GM19372 (cell line): Measurements from ENCODE around the gene TOMM40.
"Not testable (repeated sequence)": the region's sequence is repeated elsewhere in the genome, so short reads cannot be mapped to it uniquely, and the experiment has no call there.

Experiments
- ATAC-seq: cut with Tn5 transposase; IDR thresholded peaks from one replicate; pipeline ENCODE4 v1.9.1; 2021; ENCODE audit warnings: mild to moderate bottlenecking, low read depth, moderate library complexity; ENCODE audit not compliant: unreplicated experiment

The TOMM40 gene

DNA sequence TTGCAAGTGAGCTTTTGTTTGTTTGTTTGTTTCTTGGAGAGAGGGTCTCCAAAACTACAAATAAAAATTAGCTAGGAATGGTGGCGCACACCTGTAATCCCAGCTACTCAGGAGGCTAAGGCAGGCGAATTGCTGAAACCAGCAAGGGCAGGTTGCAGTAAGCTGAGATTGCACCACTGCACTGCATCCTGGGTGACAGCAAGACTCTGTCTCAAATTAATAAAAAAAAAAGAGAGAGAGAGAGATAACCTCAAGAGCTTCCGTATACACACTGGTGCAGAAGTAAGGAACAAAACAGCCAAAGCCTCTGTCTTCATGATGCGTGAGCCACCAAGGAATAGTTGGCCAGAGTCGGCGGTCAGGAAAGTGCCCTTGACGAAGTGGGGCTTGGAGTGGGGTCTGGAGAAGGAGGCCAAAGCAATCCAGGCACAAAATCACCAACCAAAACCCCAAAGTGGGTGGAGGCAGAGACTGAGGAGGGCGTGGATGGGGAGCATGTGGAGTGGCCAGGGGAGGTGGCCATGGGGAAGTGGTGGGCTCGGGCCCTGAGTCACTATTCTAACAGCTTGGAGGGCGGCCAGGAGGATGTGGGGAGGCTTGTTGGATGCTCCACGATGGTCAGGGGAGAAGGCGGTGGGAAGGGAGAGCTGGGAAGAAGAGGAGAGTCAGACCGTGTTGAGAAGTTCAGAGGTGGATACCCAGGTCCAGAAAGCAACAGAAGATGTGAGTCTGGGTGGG, 21.2 kb upstream of the TOMM40 start:
- no peak for ATAC-seq

DNA sequence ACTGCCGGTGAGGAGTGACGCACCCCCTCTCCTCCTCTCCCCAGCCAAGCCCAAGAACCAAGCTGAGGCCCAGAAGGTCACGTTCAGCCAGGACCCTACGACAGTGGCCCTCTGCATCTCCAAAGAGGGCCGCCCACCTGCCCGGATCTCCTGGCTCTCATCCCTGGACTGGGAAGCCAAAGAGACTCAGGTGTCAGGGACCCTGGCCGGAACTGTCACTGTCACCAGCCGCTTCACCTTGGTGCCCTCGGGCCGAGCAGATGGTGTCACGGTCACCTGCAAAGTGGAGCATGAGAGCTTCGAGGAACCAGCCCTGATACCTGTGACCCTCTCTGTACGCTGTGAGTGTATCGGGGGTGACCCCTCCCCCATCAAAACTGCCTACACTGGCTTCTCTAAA, 19.2 kb upstream of the TOMM40 start:
- no peak for ATAC-seq

DNA sequence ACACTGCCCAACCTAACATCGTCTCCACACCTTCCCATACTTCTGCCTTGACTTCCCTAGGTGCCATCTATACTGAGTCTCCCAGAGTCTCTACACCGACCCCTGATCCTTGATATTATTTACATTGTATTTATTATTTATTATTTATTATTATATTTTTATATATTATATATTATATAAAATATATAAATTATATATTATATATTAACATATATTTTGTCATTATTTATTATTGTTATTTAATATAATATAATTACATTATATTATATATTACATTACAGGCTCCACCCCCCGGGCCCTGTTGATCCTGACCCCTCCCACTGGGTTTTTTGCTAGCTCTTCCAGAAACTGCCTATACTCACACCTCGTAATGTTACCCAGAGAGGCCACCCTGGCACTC, 18.4 kb upstream of the TOMM40 start:
- no peak for ATAC-seq

DNA sequence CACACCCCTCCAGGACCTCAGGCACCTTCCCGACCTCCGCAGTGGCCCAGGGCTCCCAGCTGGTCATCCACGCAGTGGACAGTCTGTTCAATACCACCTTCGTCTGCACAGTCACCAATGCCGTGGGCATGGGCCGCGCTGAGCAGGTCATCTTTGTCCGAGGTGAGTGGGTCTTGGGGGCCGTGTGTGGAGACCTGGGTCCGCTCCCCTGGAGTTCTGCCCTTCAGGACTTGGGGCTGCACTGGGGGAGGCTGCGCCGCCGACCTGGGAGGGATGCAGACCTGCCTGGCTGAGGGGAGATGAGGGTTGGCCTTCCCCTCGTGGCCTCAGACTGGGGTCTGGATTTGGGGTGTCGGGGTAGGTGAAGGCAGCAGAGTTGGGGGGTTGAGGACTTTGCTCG, 16.7 kb upstream of the TOMM40 start:
- no peak for ATAC-seq

DNA sequence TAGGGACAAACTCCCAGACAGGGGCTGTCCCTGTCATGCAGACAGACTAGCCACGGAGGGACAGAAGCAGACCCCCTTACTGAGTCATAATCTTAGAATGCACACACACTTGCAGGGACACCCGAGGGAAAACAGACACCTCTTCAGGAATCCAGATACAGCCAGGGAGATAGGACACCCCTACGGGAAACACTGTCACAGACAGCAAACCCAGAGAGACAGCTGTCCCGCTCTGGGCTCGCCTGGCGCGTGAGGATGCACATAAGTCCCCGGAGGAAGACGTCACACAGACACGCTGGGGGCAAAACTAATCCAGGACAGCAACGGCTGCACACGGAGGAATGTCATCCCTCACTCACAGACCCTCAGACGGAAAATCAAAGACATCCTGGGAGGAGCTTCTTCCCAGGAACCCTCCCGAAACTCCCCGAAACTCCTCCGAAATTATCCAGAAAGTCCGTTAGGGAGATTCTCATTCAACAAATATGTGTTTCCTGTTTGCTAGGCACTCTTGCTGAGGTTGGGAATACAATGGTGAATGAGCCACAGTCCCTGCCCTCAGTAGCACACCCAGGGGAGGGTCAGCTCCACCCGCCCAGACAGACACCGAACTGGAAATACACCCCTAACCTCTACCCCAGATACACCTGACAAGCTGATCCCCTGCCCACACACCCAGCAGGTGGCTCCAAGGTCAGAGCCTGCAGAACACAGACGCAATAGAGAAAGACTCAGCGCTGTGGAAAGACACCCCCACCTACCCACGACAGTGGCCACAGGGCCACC, 15.2 kb upstream of the TOMM40 start:
- ATAC-seq, result no peak

DNA sequence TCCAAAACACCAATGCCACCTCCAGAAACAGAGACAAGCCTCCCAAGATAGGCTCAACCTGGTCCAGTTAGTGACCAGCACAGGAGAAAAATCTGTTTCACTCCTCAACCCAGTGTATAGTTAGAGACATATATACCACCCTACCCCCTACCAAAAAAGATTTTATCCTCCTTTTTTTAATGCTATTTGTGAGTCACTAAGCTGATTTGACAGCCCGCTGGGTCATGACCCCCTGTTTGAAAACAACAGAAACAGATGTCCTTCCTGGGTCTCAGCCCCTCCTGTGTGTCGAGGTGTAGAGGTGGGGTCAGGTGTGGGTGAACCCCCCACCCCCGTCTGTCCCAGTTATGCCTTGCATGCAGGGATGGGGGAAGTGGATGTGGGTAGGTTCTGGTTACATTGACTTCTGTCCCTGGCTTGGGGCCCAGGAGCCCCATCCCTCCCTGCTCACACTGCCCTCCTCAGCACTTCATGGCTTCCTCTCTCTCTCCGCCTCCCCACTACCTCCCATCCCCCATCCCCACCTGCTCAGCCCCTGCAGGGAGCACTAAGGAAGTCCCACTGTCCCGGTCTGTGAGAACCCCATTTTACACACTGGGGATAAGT, 14.0 kb upstream of the TOMM40 start:
- no peak for ATAC-seq

DNA sequence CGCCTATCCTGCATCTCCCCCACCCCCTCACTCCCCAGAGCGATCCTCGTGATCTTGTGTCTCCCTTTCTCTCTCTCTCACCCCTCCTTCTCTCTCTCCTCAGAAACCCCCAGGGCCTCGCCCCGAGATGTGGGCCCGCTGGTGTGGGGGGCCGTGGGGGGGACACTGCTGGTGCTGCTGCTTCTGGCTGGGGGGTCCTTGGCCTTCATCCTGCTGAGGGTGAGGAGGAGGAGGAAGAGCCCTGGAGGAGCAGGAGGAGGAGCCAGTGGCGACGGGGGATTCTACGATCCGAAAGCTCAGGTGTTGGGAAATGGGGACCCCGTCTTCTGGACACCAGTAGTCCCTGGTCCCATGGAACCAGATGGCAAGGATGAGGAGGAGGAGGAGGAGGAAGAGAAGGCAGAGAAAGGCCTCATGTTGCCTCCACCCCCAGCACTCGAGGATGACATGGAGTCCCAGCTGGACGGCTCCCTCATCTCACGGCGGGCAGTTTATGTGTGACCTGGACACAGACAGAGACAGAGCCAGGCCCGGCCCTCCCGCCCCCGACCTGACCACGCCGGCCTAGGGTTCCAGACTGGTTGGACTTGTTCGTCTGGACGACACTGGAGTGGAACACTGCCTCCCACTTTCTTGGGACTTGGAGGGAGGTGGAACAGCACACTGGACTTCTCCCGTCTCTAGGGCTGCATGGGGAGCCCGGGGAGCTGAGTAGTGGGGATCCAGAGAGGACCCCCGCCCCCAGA, 12.8 kb upstream of the TOMM40 start:
- no peak for ATAC-seq

DNA sequence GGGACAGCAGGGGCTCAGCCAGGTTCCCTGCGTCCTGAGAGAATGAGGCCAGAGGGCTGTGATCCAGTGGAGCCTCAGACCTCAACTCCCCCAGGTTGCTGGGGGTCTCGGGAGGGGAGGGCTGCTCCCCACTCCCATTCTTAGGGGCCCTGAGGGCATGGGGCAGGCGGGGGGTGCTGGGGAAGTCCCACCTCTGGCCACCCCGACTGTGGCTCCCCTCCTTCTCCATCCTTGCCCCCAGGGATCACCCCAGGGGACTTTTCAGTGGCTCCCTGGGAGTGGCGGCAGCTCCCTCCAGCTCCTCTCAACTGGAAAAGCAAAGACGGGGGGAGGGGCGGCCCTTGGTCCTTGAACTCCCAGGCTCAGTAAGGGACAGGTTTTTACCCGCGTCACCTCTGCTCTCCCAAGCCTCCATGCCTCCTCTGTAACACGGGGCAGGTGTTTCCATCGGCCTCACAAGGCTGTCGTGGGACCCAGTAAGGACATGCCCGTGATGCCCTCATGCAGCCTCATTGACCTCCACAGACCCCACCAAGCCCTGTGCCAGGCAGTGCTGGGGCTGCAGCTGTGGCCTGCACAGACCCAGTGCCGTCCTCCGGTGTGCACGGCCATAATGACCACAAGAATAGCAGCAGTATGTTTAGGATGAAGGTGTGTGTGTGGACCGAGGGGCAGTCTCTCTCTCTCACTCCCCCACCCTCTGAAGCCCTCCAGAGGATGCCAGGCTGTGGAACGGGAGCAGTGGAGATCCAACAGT, 11.6 kb upstream of the TOMM40 start:
- ATAC-seq, result no peak

DNA sequence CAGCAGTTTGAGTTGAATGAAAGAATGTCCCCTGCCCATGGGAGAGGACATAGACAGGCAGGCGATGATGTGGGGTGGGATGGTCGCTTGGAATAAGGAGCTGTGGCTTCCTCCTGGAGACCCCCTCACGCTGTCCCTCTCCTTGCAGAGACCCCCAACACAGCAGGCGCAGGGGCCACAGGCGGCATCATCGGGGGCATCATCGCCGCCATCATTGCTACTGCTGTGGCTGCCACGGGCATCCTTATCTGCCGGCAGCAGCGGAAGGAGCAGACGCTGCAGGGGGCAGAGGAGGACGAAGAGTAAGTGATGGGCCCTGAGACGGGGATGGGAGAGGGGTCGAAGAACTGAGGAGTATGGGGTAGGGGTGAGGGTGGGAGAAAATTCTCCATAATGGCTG, 9.0 kb upstream of the TOMM40 start:
- ATAC-seq, result no peak

DNA sequence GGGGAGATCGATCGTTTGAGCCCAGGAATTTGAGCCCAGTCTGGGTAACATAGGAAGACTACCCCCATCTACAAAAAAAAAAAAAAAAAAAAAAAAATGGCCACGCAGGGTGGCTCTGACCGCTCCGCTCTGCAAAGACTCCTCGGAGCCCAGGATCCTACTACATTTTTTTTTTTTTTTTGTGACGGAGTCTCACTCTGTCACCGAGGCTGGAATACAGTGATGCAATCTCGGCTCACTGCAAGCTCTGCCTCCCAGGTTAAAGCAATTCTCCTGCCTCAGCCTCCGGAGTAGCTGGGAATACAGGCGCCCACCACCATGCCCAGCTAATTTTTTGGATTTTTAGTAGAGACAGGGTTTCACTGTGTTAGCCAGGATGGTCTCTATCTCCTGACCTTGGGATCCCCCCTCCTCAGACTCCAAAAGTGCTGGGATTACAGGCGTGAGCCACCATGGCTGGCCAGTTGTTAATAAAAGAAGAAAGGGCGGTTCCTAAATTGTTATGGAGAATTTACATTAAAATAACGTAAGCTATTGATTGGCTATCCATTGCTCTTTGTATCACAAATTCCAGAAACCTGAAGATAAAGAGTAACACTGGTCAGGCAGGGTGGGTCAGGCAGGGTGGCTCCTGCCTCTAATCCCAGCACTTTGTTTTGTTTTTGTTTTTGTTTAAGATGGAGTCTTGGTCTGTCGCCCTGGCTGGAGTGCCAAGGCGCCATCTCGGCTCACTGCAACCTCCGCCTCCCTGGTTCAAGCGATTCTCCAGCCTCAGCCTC, 8.2 kb upstream of the TOMM40 start:
- ATAC-seq, result not testable (repeated sequence)

DNA sequence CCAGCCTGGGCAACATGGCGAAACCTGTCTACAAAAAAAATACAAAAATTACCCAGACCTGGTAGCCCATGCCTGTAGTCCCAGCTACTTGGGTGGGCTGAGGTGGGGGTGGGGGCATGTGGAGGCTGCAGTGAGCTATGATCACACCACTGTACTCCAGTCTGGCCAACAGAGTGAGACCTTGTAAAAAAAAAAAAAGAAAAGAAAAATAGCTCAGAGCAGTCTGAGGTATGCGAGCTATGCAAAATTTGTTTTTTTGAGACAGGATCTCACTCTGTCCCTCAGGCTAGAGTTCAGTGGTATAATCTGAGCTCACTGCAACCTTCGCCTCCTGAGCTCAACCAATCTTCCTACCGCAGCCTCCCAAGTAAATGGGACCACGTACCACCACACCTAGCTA, 7.1 kb upstream of the TOMM40 start:
- ATAC-seq, result no peak

DNA sequence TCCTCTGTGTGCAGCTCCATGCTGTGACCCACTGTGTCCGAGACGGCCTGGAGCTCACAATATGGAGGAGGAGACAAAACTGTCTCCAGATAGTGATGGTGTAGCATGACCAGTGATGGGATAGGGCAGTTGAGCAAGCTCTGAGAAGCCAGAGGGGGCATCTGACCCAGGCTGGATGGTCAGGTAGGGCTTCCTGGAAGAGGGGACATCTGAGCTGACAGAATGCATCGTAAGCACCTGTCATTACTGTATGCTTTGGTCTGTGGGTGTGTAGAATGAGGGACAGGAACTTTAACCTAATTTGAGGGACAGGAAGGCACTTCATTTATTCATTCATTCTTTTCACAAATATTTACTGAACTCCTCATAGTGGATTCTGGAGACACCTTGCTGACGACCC, 6.5 kb upstream of the TOMM40 start:
- no peak for ATAC-seq

DNA sequence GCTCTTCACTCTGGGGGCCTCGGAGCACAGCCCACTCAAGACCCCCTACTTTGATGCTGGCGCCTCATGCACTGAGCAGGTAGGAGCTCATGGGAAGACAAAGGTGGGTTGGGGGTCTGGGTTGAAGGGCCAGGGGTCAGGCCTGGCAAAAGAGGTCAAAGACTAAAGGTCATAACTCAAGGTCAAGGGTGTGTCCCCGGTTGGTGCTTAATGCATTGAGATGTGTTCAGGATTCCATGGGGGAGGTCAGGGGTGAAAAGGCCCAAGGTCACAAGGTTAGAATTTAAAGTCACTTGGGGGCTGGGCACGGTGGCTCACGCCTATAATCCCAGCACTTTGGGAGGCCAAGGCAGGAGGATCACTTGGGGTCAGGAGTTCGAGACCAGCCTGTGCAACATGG, 4.9 kb upstream of the TOMM40 start:
- no peak for ATAC-seq

DNA sequence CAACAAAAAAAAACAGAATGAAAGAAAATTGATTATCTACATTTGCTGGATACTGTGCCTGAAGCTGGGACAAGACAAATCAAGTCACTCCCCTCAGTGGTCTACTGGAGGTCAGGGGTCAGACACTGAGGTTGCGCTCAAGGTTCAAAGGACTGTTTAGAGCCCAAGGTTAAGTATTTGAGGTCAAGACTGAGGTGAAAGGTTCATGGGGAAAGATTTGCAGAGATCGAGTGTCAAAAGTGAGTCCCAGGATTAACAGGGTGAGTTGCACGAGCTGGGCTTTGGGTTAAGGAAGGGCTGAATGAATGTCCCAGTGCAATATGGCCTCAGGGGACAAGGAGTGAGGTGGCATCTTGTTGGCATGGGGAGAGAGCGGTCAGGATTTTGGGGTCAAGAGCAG, 3.4 kb upstream of the TOMM40 start:
- ATAC-seq, result no peak

DNA sequence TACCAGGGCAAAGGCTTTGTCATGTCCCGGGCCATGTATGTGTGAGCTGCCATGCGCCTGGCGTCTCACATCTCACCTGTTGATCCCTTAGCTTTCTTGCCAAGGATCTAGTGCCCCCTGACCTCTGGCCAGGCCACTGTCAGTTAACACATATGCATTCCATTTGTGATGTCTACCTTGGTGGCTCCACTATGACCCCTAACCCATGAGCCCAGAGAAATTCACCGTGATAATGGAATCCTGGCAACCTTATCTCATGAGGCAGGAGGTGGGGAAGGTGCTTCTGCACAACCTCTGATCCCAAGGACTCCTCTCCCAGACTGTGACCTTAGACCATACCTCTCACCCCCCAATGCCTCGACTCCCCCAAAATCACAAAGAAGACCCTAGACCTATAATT, 2.7 kb upstream of the TOMM40 start:
- ATAC-seq, result not testable (repeated sequence)

DNA sequence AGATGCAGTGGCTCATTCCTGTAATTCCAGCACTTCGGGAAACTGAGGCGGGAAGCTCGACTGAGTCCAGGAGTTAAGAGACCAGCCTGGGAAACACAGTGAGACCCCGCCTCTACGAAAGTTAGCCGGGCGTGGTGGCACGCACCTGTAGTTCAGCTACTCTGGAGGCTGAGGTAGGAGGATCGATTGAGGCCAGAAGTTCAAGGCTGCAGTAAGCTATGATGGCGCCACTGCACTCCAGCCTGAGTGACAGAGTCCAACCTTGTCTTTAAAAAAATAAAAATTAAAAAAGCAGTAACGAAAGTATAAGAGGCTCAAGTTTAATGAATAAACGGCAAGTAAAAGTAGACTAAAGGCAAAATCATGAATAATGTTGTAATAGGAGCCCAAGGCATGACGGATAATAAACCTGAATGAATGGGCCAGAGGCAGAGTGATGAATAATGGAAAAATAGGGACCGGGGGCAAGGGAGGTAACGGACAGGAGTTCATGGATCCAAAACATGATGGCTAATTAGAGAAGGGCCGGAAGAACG, 1.2 kb upstream of the TOMM40 start:
- ATAC-seq, result no peak

DNA sequence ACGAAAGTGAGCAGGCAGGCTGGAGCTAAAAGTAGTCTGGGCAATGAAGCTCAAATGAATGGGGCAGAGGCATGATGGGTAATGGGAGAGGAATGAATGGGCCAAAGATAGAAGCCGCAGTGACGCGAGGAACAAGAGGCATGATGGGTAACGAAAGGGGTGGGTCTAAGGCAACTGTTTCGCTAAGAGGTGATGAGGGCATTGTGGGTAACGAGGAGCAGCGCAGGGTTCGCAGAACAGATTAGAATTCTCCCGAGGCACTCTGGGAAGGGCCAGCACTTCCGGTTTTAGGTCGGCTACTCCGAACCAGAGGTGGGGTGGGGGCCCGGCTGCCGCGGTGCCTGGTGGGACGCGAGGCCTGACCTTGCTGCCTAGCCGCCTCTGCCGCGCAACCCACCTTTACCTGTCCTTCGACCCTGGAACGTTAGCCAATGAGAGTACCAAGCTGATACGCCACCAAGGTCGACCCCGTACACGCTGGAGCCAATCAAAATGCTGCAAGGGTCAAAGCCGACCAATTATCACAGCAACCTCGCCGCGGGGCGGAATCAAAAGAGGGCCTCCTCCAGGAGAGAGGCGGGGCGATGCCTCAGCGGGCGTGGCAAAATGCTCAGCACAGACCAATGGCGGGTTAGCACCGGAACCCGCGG, 563 bp upstream of the TOMM40 start:
- ATAC-seq, result peak; percentile 76

DNA sequence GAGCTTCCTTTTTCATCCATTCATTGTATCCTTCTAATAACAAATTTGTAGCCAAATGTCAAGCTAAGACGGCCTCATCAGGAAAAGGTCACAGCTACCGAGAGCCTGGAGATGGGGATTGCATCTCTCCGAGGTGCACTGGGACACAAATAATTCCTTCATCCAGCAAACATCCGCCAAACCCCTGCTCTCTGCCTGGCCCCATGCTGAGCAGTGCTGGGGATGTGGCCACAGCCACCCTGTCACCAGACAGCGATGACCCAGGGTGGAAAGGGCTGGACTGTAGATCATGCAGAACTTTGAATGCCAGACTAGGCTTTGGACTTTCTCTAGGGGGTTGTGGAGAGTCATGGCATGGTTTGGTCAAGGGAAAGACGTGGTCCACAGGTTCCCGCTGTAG, 1.9 kb downstream of the TOMM40 start:
- no peak for ATAC-seq
